H9 (cell line): ENCODE results near the gene DLX6. TPM values are rescaled to one million over a fixed set of nuclear protein-coding genes. Genes with fewer than 3 reads are reported as not detected.
A peak's percentile ranks its signal among the peaks of the same experiment; 100 is the strongest.

Experiments
- DNase-seq: peaks from one replicate; pipeline ENCODE4 v3.0.0-alpha.2; 2017
- H2AFZ ChIP-seq: one replicate; pipeline ENCODE4 v1.6.1; 2013; ENCODE audit warnings: mild to moderate bottlenecking, low read length, control low read depth, moderate library complexity
- H2AK5ac ChIP-seq: 2 replicates; pipeline ENCODE4 v1.6.1; 2013; ENCODE audit warnings: low read length, control low read depth, mixed read lengths; ENCODE audit not compliant: insufficient read length
- H2BK120ac ChIP-seq: one replicate; pipeline ENCODE4 v1.6.1; 2013; ENCODE audit warnings: low read depth, mild to moderate bottlenecking, low read length, control low read depth, inconsistent platforms; ENCODE audit not compliant: poor library complexity, severe bottlenecking
- H2BK12ac ChIP-seq: 2 replicates; pipeline ENCODE4 v1.6.1; 2013; ENCODE audit warnings: low read length, control low read depth, mixed read lengths, low read depth; ENCODE audit not compliant: insufficient read length
- H2BK15ac ChIP-seq: 2 replicates; pipeline ENCODE4 v1.6.1; 2013; ENCODE audit warnings: low read depth, low read length, control low read depth
- H2BK20ac ChIP-seq: one replicate; pipeline ENCODE4 v1.6.1; 2013; ENCODE audit warnings: low read depth, mild to moderate bottlenecking, low read length, control low read depth, inconsistent platforms; ENCODE audit not compliant: poor library complexity, severe bottlenecking
- H2BK5ac ChIP-seq: 2 replicates; pipeline ENCODE4 v1.6.1; 2013; ENCODE audit warnings: low read length, control low read depth, mixed read lengths; ENCODE audit not compliant: insufficient read length
- H3K14ac ChIP-seq: 2 replicates; pipeline ENCODE4 v1.6.1; 2013; ENCODE audit warnings: low read length, control low read depth; ENCODE audit not compliant: insufficient read depth
- H3K18ac ChIP-seq: 2 replicates; pipeline ENCODE4 v1.6.1; 2013; ENCODE audit warnings: low read depth, mild to moderate bottlenecking, mixed read lengths, low read length, control low read depth; ENCODE audit not compliant: insufficient read length
- H3K23ac ChIP-seq: 2 replicates; pipeline ENCODE4 v1.6.1; 2013; ENCODE audit warnings: low read length, control low read depth, mixed read lengths, low read depth; ENCODE audit not compliant: insufficient read length
- H3K23me2 ChIP-seq: 2 replicates; pipeline ENCODE4 v1.6.1; 2013; ENCODE audit warnings: low read depth, mild to moderate bottlenecking, mixed read lengths, low read length, control low read depth; ENCODE audit not compliant: insufficient read length, poor library complexity, severe bottlenecking
- H3K27ac ChIP-seq: 2 replicates; pipeline ENCODE4 v1.5.1; 2013; ENCODE audit warnings: low read length, control low read depth, mixed read lengths, low read depth; ENCODE audit not compliant: insufficient read length
- H3K27me3 ChIP-seq: 2 replicates; pipeline ENCODE4 v1.6.1; 2013; ENCODE audit warnings: low read length, control low read depth, inconsistent platforms; ENCODE audit not compliant: insufficient read depth
- H3K4ac ChIP-seq: 2 replicates; pipeline ENCODE4 v1.6.1; 2013; ENCODE audit warnings: low read depth, mild to moderate bottlenecking, control low read depth, inconsistent platforms, low read length, moderate library complexity
- H3K4me1 ChIP-seq: 2 replicates; pipeline ENCODE4 v1.6.1; 2013; ENCODE audit warnings: low read length, control low read depth, inconsistent platforms; ENCODE audit not compliant: insufficient read depth
- H3K4me2 ChIP-seq: 2 replicates; pipeline ENCODE4 v1.6.1; 2013; ENCODE audit warnings: low read length, control low read depth, mixed read lengths; ENCODE audit not compliant: insufficient read length, insufficient read depth
- H3K56ac ChIP-seq: 2 replicates; pipeline ENCODE4 v1.6.1; 2013; ENCODE audit warnings: low read depth, mild to moderate bottlenecking, mixed read lengths, low read length, control low read depth; ENCODE audit not compliant: insufficient read length
- H3K79me1 ChIP-seq: 2 replicates; pipeline ENCODE4 v1.6.1; 2013; ENCODE audit warnings: low read depth, mild to moderate bottlenecking, moderate library complexity, low read length, control low read depth, inconsistent platforms; ENCODE audit not compliant: insufficient read depth, poor library complexity, severe bottlenecking
- H3K79me2 ChIP-seq: 2 replicates; pipeline ENCODE4 v1.6.1; 2013; ENCODE audit warnings: low read length, control low read depth, inconsistent platforms; ENCODE audit not compliant: insufficient read depth
- H3K9ac ChIP-seq: 2 replicates; pipeline ENCODE4 v1.6.1; 2013; ENCODE audit warnings: low read length, control low read depth, mixed read lengths; ENCODE audit not compliant: insufficient read length; ENCODE audit errors: extremely low read depth
- H3K9me3 ChIP-seq: one replicate; pipeline ENCODE4 v1.6.1; 2013; ENCODE audit warnings: low read depth, low read length, inconsistent platforms; ENCODE audit not compliant: control insufficient read depth
- H3T11ph ChIP-seq: one replicate; pipeline ENCODE4 v1.6.1; 2013; ENCODE audit warnings: mild to moderate bottlenecking, low read length, control low read depth, inconsistent platforms
- H4K20me1 ChIP-seq: one replicate; pipeline ENCODE4 v1.6.1; 2013; ENCODE audit not compliant: control insufficient read depth, insufficient read length, insufficient read depth
- H4K5ac ChIP-seq: 2 replicates; pipeline ENCODE4 v1.6.1; 2013; ENCODE audit warnings: low read depth, mild to moderate bottlenecking, mixed read lengths, low read length, control low read depth; ENCODE audit not compliant: insufficient read length
- H4K8ac ChIP-seq: replicated peaks from 2 replicates; pipeline ENCODE4 v1.6.1; 2013; ENCODE audit warnings: low read length, control low read depth, mixed read lengths, low read depth; ENCODE audit not compliant: insufficient read length
- H4K91ac ChIP-seq: 2 replicates; pipeline ENCODE4 v1.6.1; 2013; ENCODE audit warnings: low read depth, mild to moderate bottlenecking, moderate library complexity, mixed read lengths, low read length, control low read depth; ENCODE audit not compliant: insufficient read length
- H3K27ac Mint-ChIP-seq, 3 experiments: 2 replicates in 2 of 3; 3 replicates in 1 of 3; pipeline ENCODE4 v1.8.0; 2020 to 2021; ENCODE audit warnings: mixed read lengths in 3 of 3, mild to moderate bottlenecking in 1 of 3, moderate library complexity in 1 of 3
- H3K27me3 Mint-ChIP-seq: 2 replicates; pipeline ENCODE4 v1.8.0; 2021; ENCODE audit warnings: low read depth, mild to moderate bottlenecking, moderate library complexity, mixed read lengths
- H3K36me3 Mint-ChIP-seq, 3 experiments: 2 replicates in 2 of 3; 3 replicates in 1 of 3; pipeline ENCODE4 v1.8.0; 2020 to 2021; ENCODE audit warnings: low read depth in 3 of 3, mixed read lengths in 3 of 3; ENCODE audit not compliant: insufficient read depth in 1 of 3
- H3K4me1 Mint-ChIP-seq, 2 experiments: 2 replicates each; pipeline ENCODE4 v1.8.0; 2020; ENCODE audit warnings: mixed read lengths in 2 of 2
- H3K4me3 Mint-ChIP-seq, 2 experiments: 2 replicates in 1 of 2; 3 replicates in 1 of 2; pipeline ENCODE4 v1.8.0; 2020 to 2021; ENCODE audit warnings: mild to moderate bottlenecking in 2 of 2, mixed read lengths in 2 of 2, moderate library complexity in 1 of 2
- H3K9me3 Mint-ChIP-seq, 2 experiments: 2 replicates in 1 of 2; 3 replicates in 1 of 2; pipeline ENCODE4 v1.8.0; 2020; ENCODE audit warnings: mild to moderate bottlenecking in 2 of 2, mixed read lengths in 2 of 2, moderate library complexity in 1 of 2
- CTCF ChIP-seq: fragments of 200-600 bp; sonication (generic); conservative IDR thresholded peaks from 3 replicates; pipeline ENCODE4 v1.8.0; 2021; ENCODE audit warnings: antibody characterized with exemption, mild to moderate bottlenecking
- WGBS: extraction: QIAGEN DNeasy Blood & Tissue Kit; methylation state at CpG from one replicate; pipeline ENCODE4 v1.1.7; 2013; ENCODE audit warnings: missing lambda C conversion rate, low lambda C conversion rate, mixed read lengths; ENCODE audit not compliant: insufficient read length; ENCODE audit errors: extremely low coverage; 5-methylcytosine and 5-hydroxymethylcytosine counted together
- total RNA-seq: library from RNA; stranded (reverse); gene quantifications from 2 replicates; pipeline ENCODE4 v1.2.1, GENCODE V29; 2021

Gene DLX6
- total RNA-seq, 1 experiment from 2014 or later = 0.24 TPM

DNA sequence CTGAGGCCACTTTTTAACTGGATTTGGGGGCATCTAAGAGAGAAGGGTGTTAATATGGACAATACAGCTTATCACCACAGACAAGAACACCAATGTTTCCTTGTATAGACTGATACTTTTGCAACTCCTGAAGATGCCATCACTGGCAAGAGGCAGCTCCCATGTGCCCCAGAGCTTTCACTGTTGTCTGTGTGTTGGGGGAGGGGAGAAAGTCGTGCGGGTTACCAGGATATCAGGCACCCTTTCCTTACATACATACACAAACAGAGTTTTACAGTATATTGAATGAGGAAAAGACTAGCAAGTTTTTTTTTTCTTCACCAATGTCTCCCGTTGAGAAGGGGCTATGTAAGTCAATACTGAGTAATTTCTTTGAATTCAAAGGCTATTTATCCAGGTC is 4.1 kb upstream of the DLX6 start:
- Histone ChIP-seq H4K20me1 (no peaks in the 10 kb centered on the region), H2BK20ac (no peak overlapping the region), H2AFZ (no peak overlapping the region), H3K14ac (no peak overlapping the region), H4K91ac (no peak overlapping the region), H3K4me1 (no peaks in the 10 kb centered on the region; the same call in 1 of the 2 replicates), H3K9ac (no peak overlapping the region), H3K23me2 (peaks cover 5% of the 10 kb centered on the region), H3K23ac (no peak overlapping the region), H3K79me2 (no peaks in the 10 kb centered on the region), H2BK12ac (no peak overlapping the region), H3K56ac (no peak overlapping the region), H3K4ac (no peak overlapping the region), H3K79me1 (no peaks in the 10 kb centered on the region), H4K5ac (no peak overlapping the region), H3T11ph (no peak overlapping the region), H4K8ac (no peak overlapping the region), H3K4me2 (no peak overlapping the region), H2BK5ac (no peak overlapping the region), H2BK120ac (no peak overlapping the region), H3K27me3 (peaks cover 86% of the 10 kb centered on the region), H2BK15ac (no peak overlapping the region), H3K18ac (no peak overlapping the region), H2AK5ac (no peak overlapping the region), H3K9me3 (no peaks in the 10 kb centered on the region), H3K27ac (no peak overlapping the region)
- H3K27me3 Mint-ChIP-seq = peaks cover 100% of the 10 kb centered on the region
- peak overlapping the region in 1 of 3 experiments; percentile 78; a peak in 1 of 7 replicates for H3K27ac Mint-ChIP-seq
- WGBS = no CpG with 5 or more reads among the region's 3 CpGs
- H3K9me3 Mint-ChIP-seq = peaks cover 0 to 10% of the 10 kb centered on the region in 2 experiments; a peak in 3 of 5 replicates
- no peaks in the 10 kb centered on the region for H3K36me3 Mint-ChIP-seq
- H3K4me1 Mint-ChIP-seq = peaks cover 55 to 71% of the 10 kb centered on the region in 2 experiments
- TF ChIP-seq CTCF = no peak
- peak overlapping the region in 1 of 2 experiments; percentile 56; a peak in 2 of 5 replicates for H3K4me3 Mint-ChIP-seq
- peak; percentile 31 for DNase-seq
